Fibroblast of lung (primary cell): ENCODE measurements around the gene TMEM125.

Source experiments
- CTCF ChIP-seq, 2 donors: IDR thresholded peaks in 1 of 2; conservative IDR thresholded peaks in 1 of 2; 1 replicate in 1 of 2; 2 replicates in 1 of 2; pipeline ENCODE4 v1.5.1; 2011 to 2012; ENCODE audit warnings: low read length in 2 of 2, control low read depth in 1 of 2, inconsistent platforms in 1 of 2, low read depth in 1 of 2, mild to moderate bottlenecking in 1 of 2
- EZH2 ChIP-seq: IDR thresholded peaks from 2 replicates; pipeline ENCODE4 v1.5.1; 2012; ENCODE audit warnings: low read length, control low read depth, mild to moderate bottlenecking; ENCODE audit errors: missing control alignments

- TF ChIP-seq CTCF (conservative IDR thresholded peaks at IDR 0.05 in 1 of 2, IDR thresholded peaks at IDR 0.05 in 1 of 2; ENCODE audit: low read depth in 1 of 2, low read length in 2 of 2) (peak; percentile 91 to 96), EZH2 (no peak)
Observed at GRCh38 chr1:43227143-43227764, 42.5 kb upstream of the TMEM125 start.
